KG1 (cell line): ENCODE results near the gene AFTPH.

Experiments used
- DNase-seq: peaks from one replicate; lab custom pipeline; 2025; lab: John Stamatoyannopoulos, UW

Gene AFTPH, protein sequence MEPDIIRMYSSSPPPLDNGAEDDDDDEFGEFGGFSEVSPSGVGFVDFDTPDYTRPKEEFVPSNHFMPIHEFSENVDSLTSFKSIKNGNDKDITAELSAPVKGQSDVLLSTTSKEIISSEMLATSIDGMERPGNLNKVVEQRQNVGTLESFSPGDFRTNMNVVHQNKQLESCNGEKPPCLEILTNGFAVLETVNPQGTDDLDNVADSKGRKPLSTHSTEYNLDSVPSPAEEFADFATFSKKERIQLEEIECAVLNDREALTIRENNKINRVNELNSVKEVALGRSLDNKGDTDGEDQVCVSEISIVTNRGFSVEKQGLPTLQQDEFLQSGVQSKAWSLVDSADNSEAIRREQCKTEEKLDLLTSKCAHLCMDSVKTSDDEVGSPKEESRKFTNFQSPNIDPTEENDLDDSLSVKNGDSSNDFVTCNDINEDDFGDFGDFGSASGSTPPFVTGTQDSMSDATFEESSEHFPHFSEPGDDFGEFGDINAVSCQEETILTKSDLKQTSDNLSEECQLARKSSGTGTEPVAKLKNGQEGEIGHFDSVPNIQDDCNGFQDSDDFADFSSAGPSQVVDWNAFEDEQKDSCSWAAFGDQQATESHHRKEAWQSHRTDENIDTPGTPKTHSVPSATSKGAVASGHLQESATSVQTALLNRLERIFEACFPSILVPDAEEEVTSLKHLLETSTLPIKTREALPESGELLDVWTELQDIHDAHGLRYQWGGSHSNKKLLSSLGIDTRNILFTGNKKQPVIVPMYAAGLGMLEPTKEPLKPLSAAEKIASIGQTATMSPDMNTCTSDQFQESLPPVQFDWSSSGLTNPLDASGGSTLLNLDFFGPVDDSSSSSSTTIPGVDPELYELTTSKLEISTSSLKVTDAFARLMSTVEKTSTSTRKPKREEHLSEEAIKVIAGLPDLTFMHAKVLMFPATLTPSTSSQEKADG

DNA sequence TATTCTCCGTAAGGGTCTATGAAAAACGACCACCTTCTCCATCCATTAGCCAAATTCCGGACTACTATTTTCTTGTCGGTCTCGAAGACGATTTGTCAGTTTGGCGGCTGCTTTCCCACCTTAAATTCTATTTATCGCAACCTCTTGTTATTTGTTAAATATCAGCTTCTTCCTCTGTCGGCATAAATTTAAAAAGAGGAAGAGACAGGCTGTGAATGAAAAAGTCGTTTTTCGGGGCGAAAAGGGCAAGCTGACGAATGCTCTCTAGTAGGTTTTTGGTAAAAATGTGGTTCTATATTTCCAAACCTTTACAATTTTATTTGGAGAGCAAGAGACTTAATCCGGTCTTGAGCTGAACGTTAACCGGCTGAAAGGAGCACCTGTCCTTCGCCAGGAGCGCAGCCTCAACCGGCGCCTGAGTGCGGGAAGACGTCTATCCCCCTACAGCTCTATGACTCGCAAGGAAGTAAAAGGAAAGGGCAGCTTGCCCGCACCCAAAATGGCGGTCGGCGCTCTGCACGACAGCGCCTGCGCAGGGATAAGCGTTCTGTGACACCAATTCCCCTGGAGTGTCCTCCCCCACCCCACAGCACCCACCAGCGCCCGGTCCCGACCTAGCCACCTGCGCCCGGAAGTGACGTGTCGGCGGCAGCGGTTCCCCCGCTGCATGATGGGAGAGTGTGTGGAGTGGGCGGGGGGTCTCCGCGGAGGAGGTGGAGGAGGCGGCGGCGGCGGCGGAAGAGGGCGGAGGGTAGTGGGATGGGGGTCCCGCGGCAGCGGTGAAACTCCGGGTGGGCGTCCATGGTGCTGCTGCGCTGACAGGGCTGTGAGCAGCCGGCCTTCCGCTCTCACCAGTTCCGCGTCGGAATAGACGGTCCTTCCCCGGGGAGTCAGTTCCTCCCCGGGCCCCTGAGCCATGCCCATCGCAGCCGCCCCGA lies at the start of gene AFTPH:
Gene AFTPH (plus strand): TSS at position 663 of the 938 bp plus-strand sequence. CDS start 27,147 bp downstream, outside the sequence.
- peak; percentile 90 for DNase-seq

DNA sequence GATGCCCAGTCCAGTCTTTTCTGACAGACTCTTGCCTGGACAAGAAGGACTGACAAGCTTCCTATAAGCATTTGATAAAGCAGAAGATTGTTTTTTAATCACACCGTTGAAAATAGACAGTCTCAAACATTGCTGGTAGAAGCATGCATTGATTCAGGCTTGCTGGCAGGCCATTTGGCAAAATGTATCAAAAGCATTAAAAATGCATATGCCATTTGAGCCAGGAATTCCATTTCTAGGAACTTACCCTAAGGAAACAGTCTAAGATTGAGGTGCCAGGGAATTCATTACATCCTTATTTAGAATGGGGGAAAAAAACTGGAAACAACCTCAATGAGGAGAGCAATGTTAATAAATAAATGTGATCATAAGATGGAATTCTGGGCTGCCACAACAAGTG lies 49.5 kb upstream of the AFTPH start:
- no peak for DNase-seq

DNA sequence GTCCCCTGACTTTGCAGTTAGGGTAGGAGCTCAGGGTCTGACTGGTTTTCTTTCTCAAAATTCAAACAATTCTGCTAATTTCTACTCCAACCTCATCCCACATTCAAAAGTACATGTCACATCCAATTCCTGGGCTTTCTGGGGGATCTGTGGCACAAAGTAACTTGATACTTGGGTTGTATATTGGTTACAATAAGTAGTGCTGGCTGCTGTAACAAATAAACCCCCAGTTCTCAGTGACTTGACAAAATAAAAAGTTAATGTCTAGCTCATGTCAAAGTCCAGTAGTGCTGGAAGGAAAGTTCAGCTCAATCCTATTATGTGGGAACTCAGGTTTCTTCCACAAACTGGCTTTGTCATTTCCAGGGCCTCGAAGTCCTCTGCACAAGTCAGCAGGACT lies 47.1 kb upstream of the AFTPH start:
- no peak for DNase-seq

DNA sequence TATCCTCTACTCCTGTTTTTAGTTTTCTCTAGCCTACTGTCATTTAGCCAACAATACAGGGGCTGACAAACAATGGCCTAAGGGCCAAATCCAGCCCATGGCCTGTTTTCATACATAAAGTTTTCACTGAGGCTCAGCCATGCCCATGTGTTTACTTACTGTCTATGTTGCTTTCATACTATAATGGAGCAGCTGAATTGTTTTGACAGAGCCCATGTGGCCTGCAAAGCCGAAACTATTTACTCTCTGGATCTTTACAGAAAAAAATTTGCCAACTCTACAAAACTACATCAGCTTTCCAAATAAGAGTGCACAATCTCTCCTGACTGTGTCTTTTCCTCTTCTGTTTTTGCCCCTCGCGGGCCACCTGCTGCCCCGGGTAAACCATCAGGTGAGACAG lies 46.1 kb upstream of the AFTPH start:
- no peak for DNase-seq

DNA sequence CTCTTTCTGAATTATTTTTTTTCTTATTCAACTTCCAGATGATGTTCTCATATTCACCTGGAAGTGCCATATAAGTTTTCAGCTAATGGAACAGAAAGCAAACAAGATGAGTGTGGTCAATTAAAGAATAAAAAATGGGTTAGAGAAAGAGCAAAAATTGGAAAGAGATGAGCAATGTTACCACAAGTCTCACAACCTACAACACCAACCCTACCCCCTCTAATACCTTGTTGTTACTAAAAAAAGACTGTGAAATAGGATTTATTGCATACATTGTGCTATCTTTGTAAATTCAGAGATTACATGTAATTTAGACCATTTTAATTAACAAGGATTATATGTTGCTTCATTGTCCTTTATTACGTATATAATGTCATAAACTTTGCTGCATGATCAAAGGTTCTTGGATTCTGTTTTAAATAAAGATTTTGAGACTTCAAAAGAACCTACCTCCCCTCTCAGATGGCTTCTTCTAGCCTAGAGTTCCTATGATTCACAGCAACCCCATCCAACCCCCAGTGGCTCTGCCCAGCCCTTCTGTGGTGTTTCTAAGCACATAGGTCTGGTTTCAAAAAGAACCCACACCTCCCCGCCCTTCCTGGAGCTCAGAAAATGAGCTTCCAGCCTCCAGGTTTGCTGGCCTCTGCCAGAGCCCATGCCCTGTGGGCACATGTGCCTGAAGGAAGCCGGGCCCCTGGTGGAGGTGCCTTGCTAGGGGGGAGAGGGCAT lies 45.5 kb upstream of the AFTPH start:
- DNase-seq, result no peak

DNA sequence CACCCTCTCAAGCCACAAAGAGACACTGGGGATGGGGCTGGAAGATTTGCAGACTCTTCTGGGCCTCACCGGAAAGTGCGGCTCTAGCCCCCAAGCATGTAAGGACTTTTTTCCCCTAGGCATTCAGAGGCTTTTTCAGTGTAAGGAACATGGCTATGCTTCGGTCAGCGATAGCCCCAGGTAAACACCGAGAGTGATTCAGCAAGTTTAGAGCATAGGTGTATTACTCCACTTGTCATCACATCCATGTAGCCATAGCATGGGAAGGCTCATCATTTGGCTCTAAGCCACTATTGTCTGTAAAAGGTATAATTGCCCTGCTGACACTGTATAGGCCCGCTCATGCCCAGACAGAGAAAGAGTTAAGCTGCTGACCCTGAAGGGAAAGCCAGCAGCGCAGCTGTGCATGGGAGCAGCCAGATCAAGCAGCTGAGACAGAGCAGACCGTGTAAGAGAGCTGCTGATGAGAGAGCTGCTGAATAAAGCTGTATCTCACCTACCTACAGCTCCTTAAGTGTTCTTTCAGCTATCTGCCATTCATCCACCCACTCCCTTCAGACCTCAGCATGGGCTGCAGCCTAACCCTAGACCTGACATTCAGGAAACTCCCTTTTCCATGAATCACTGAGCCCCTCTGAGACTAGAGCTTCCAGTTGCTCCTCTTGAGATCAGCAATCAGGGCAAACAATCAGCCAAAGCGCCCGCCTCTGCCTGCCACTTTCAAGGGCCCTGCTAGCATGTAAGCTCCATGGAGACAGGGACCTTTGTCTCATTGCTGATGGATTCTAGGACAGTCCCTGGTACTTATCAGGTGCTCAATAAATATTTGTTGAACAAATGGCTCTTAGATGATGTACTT lies 44.6 kb upstream of the AFTPH start:
- DNase-seq, result no peak

DNA sequence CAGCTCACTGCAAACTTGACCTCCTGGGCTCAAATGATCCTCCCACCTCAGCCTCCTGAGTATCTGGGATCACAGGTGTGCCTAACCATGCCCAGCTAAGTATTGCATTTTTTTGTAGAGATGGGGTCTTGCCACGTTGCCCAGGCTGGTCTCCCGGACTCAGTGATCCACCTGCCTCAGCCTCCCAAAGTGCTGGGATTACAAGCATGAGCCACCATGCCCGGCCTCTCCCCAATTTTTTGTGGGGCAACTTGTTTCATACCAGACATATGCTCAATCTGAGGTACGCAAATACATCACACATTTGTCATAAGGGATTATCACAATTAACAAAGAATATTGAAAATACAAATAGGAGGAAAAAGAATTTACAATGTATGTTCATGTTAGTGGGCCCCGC lies 42.5 kb upstream of the AFTPH start:
- DNase-seq, result no peak

DNA sequence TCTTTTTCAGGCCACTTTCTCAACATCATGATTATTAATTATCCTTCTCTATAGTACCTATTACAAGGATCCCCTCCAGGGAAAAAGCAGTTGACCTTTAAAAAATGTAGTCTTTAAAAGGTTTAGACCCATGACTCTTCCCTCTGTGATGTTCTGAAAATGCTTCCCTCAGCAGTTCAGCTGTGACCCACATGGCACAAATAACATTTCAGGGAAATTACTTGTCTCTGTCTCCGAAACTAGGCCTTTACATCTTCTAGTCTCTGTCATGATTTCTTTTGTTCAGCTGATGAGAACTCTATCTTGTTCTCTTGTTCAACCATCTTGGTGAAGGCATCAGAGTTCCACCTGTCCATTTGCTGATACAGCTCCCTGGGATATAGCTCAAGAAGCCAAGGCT lies 41.9 kb upstream of the AFTPH start:
- no peak for DNase-seq

DNA sequence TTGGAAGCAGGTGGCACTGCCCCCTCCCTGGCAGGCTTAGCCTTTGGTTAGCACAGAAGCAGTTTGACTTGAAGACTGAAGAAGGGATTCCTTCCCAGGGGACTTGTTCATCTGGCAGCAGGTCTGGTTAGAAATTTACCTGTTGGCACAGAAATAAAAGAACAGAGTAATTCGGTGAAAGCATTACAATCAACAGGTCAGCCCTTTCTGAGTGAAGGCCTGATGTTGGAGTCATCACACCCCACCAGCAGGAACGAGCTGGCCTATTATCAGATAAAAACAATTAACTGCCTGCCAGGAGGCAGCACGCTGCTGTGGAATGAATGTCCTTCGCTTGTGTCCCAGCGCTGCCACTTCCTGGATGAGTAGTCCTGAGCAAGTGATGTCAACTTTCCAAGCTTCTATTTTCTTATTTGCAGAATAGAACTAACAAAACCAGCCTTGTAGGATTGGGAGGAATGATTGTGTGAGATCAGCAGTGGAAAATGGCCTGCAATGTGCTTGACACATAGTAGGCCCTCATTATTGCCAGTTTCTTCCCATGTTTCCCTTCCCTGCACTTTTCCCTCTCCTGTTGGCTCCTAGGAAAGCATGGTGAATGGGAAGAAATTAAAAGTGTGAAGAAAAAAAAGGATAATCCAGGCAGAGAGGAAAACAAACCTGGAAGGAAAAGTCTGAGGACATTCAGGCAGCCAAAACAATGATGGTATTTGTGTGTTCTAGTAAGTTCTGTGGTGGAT lies 41.2 kb upstream of the AFTPH start:
- no peak for DNase-seq

DNA sequence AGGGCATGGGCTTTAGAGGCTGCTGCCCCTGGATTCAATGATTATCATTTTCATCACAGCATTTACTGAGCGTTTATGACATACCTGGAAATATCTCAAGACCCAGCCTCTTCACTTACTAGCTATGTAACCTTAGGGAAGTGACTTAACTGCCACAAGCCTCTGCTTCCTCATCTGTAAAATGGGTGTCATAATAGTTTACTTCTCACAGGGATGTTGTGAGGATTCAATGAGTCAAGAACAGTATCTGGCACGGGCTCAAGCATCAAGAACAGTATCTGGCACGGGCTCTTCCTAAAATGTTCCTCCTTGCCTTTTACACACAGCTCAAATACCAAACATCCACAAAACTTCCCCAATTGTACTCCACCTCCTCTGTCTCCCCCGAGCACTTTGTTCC lies 38.8 kb upstream of the AFTPH start:
- no peak for DNase-seq

DNA sequence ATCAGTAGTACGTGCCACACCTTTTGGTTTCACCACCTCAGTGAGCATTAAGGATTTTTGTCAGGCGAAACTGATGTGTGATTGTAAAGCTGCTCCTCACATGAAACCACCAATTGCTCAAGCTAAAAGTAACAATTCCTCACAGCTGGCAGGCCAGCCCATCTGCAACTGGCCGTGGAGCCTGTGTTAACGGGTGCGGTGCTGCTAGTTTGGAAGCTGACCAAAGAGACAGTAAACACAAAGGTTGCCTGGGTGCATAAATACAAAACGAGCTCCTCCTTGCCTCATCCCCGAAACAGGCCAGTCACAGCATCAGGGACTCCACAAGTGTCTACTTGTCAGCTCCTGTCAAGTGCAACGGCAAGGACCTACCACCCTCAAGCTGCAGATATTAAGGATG lies 38.2 kb upstream of the AFTPH start:
- DNase-seq, result no peak

DNA sequence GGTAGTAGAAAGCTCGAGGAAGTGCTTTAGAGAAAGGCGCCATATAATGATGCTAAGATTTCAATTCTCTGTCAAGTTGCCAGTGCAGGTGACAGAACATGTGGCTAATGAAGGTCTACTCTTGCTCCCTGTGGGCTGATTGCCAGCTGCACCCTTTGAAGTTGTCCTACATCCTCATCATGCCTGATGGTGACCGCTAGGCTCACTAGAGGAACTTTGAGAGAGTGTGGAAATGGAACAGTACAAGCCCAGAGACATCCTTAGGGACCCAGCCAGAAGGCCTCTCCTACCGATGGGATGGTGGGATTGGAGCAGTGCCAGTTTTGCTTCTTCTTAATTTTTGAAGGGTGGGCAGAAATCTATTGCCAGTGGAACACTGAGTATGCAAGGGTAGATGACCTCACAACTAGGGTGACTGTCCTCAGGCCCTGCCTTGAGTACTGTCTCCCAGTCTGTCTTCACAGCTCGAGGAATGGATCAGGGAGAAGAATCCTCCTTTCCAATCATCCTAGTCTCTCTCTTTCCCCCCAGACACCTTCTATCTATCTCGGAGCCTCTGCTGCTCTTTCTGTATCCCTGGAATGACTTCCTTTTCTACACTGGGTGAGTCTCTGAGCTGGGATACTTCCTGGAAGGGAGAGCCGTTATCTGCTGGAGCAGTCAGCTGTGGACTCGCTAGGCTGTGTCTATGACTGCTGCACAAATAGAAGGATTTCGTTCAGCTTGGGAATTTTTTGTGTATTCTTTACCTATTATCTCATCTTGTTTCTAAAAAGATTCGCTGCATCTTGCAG lies 36.7 kb upstream of the AFTPH start:
- DNase-seq, result no peak

DNA sequence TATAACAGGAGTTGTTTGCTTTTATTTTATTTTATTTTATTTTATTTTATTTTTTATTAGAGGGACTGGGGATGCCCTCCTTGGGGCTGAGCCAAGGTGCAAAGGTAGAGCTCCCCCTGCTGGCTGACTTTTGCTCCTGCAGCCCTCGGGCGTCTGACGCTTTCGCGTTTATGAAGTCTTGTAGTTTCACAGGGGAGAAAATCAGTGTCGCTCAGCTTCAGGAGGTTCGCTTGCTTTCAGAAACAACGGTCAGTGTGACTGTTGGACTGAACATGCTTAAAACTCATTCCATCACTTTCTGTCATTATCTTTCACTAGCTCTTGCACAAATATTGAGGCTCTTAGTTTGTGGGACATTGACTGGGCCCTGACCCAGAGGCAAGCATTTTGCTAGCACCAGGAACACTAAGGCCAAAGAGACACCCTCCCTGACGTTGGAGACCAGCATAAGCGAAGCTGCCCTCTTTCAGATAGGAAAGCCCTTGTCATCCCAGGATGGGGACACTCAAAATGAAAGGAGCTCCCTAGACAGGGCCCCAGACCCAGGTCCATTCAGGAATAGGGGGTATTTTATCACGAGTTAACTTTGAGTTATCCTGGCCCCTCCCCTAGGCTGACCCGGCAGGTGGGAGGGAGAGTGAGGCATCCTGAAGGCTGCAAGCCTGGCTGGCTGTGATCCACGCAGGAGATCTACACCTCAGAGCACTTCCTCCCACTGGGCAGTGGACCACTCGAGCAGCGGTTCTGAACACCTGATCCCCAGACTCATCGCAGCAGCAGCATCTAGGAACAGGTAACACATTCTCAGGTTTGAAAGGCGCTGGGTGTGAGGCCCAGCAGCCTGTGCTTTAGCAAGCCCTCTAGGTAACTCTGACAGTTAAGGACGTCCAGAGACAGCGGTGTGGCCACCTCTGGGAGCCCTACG lies 35.8 kb upstream of the AFTPH start:
- peak; percentile 70 for DNase-seq

DNA sequence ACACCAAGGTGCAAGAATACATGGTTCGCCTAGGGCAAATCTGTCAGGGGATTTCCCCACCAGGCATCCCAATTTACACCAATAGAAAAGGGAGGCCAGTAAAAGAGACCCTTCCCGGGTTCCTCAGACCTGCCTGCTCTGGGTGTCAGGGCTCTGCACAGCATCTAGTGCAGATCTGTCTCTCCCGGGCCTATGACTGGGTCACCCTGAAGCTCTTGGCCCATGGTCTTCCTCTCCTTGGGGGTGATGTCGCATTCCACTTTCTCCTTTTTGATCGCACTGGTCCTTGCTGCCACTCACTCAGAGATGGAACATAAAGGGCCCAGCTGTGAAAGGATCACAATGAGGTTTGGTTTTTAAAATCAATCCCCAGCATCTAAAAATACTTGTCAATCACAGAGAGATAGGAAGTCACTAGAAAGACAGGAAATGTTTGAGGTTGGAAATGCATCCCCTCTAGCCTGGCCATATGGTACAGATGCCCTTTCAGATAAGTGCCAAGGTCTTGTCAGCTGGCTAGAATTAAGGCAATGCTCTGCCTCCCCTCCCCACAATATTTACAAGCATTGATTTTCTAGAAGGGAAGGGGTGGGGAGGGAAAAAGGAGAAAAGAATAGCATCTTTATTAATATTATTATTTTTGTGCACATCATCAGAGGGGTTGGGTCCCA lies 34.9 kb upstream of the AFTPH start:
- DNase-seq, result no peak

DNA sequence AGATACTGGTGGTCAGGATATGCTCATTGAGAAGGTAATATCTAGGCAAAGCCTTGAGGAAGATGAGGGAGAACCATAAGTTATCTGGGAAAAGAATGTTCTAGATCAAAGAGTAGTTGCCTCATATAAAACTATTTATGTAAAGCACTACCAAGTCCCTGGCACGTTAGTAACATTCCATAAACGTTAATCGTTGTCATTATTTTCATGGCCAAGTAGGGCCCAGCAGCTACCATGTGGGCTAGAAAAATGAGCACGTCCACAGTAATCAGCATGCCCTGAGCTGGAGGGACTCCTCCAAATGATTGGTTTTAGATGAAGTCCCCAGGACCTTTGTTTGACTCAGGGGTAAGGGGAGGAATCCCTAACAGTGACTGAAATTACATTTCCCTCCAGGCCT lies 32.7 kb upstream of the AFTPH start:
- no peak for DNase-seq

DNA sequence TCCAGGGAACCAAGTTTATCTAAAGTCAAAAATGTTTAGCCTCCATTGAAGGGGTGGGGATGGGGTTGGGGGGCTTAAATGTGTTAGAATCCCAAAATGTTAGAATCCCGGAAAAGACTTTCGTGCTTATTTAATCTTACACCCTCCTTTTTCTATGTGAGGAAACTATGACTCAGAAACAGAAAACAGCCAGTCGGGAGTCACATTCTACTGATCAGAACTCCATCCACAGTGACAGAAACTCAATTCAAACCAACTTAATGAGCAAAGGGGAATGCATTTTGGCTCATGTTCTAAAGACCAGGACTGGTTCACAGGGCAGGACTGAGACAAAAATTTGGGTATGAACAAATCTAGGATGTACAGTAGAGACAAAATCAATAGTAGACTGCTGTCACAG lies 31.9 kb upstream of the AFTPH start:
- no peak for DNase-seq

DNA sequence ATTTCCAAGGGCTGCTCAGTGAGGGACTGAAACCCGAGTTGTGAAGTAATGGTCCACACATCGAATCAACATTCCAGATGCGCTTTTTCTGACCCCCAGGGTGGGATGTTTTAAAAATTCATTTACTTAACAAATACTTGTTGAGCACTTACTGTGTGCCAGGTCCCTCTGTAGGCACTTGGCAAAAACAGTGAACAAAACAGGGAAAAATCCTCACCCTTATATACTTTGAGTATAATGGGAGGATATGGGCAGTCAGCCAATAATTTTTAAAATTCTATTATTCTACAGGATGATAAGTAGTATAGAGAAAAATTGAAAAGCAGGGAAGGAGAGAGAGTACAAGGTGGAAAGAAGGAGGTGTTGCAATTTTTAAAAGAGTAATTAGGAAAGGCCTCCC lies 31.3 kb upstream of the AFTPH start:
- DNase-seq, result no peak
